Hindlimb muscle (tissue), 1 donor: Measurements from ENCODE around the gene CLTA. TPM values are rescaled to one million over a fixed set of nuclear protein-coding genes. Genes with fewer than 3 reads are reported as not detected.

Experiments used
- DNase-seq: peaks from one replicate; pipeline ENCODE4 v3.0.0-alpha.2; 2013
- polyA plus RNA-seq: library from polyadenylated mRNA; unstranded; fragments of 120-200 nt; gene quantifications from one replicate; pipeline ENCODE4 v1.2.1, GENCODE V29; 2013; ENCODE audit not compliant: insufficient read length

Gene CLTA, protein sequence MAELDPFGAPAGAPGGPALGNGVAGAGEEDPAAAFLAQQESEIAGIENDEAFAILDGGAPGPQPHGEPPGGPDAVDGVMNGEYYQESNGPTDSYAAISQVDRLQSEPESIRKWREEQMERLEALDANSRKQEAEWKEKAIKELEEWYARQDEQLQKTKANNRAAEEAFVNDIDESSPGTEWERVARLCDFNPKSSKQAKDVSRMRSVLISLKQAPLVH
- 112 TPM for polyA plus RNA-seq

DNA sequence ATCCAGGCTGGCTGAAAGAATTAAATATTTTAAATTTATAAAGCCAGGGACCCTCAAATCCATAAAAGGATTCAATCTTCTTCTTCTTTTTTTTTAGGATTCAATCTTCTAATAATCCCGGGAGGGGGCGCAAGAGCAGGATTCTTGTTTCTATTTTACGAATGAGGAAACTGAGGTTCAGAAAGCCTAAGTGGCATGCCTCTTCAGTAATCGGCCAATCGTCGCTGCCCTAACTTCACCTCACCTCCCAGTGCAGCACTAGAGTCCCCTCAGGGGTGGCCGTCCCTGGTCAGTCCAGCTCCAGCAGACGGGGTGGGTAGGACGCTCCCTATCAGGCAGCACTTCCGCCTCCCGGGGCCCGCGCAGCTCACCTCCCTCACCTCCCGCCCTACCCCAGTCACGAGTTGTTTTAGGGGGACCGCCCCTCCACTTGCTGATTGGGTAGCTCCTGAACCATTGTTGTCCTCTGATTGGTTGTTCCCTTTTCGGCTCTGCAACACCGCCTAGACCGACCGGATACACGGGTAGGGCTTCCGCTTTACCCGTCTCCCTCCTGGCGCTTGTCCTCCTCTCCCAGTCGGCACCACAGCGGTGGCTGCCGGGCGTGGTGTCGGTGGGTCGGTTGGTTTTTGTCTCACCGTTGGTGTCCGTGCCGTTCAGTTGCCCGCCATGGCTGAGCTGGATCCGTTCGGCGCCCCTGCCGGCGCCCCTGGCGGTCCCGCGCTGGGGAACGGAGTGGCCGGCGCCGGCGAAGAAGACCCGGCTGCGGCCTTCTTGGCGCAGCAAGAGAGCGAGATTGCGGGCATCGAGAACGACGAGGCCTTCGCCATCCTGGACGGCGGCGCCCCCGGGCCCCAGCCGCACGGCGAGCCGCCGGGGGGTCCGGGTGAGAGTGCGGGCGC lies at the start of gene CLTA:
TSS of gene CLTA (plus strand) at position 534 of the 902 bp plus-strand sequence. CDS start at position 670, 136 bp downstream.
- peak; percentile 97 for DNase-seq

DNA sequence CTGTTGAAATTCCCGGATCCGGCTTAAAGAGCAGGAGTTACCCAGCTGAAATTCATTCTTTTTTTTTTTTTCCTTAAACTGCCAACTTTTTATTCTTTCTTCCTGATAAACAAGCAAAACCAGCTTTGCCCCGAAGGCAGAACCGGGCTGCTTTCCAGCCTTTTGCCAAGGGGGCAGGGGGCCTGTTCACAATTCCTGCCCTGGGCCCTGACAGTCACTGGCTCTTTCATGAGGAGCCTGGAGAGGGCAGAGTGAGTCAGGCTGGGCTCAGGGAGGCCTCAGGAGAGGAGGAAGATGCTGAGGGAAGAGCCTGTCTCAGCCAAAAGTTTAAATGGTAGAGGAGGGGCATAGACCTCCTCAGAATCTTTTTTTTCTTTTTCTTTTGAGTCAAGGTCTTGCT lies 49.4 kb upstream of the CLTA start:
- DNase-seq, result no peak

DNA sequence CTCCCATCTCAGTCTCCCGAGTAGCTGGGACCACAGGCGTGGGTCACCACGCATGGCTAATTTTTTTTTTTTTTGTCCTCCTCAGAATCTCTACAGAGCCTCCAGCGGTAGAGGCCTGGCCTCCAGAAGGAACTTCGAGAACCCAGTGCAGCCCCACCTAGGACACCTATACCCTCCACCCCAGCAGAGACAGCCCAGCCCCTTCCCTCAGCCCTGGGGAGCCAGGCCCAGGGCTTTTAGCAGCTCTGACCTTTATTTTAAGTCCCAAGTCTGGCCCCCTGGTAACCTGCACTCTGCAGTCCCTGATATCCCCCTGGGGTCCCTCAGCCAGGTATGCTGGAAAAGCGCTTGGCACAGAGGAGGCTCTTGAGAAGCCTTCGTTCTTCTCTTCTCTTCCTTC lies 49.0 kb upstream of the CLTA start:
- no peak for DNase-seq

DNA sequence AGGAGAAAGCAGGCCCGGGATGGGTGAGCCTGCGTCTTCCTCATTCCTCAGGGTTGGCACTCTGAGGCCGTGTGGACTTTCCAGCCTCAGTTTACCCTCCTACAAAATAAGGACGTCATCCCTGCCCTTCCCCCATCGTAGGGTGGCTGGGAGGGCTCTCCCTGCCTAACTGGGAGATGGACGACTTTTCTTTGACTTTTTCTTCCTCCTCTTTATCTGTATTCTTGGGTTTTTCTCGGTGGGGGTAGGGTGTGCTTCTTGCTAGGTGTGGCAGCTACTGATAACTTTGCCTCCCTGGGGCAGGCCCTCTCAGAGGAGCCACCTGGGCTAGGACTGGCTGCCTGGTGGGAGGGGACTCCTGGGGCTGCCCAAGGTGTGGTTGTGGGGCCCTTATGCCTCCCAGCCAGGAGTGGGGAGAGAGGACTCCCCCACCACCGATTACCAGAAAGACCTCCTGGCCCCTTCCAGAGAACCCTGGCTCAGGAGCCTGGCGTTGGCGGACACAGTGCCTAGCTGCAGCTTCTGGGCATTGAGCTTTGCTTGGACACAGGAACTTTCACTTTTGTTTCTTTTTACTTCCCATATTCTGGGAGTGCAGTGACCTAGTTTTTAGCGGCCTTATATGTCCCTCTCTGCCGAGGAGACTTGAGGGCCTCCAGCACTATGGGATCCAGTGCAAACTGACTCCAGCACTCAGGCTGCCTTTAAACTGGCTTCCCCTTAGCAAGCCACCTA lies 48.0 kb upstream of the CLTA start:
- DNase-seq, result no peak

DNA sequence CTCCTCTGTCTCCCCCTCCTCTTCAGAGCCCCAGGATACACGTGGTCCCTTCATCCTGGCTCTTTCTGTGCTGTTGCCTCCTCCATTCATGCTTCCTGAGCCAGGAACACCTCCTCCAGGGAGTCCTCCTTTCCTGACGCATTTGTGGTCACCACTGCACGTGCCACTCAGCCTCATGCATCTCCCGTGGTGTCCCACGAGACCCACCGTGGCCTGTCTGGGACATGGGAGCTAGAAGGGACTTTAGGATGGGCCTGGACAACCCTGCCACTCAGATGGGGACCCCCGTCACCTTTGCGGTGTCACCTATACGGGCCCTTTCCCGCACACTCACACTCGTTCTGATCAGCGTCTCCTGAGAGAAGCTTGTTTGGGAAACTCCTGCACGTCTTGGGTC lies 47.5 kb upstream of the CLTA start:
- no peak for DNase-seq

DNA sequence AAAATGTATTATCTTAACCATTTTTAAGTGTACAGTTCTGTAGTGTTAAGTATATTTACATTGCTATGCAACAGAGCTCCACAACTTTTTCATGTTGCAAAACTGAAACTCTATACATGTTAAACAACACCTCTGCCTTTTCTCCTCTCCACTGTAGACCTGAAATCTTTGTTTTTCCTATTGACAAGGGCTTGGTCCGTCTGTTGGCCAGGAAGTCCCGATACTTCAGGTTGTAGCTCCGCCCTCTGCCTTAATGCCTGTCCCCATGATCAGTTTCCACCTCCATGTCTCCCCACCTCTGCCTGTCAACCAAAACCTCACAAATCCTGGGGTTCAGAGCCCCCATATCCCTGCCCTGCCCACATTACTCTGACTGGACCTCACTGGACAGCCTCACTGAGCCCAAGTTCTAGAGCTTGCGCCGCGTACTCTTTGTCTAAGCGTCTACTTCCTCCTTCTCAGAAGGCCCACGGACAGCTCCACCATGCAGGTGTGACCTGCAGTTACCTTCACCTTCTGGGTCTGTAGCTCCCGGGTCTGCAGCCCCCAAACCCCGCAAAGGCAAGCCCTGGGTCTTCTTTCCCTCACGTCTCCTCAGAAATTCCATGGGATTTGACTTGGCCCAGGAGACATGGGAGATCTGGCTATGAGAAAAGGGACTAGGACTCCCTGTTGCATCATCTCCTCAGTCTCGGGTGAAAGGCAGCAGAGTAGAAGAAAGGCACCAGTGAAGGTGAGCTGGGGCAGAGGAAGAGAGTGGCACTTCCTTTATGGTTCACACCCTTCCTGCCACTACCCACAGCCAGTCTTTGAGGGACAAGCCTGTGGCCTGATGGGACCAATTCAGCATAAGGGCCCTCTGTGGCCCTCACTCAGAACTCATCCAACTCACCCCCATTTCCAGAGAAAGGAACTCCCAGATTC lies 46.1 kb upstream of the CLTA start:
- no peak for DNase-seq

DNA sequence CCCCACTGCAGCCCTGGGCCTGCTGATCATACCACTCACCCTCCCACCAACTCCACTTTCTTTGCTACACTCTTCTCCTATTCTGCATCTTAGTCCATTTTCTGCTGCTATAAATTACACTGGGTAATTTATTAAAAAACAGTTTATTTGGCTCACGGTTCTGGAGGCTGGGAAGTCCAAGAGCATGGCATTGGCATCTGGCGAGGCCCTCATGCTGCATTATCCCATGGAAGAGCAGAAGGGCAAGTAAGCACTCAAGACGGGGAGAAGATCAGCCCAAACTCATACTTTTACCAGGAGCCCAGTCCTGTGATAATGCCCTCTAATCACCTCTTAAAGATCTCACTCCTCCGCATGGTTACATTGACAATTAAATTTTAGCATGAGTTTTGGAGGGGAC lies 44.8 kb upstream of the CLTA start:
- DNase-seq, result no peak

DNA sequence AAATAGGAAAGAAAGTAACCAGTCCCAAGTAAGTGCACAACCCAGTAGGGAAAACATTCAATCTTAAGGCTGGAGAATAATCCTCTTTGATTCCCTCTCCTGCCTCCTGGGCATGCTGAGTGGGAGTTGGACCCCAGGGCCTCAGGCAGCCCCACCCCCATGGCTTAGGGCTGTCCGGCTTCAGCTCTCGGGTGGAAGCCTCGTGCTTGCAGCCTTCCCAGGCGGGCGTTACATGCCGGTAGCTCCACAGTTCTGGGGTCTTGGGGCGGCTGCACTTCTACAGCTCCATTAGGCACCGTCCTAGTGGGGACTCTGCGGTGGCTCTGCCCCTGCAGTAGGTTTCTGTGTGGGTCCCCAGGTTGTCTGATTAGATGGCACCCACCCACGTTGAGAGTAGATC lies 44.1 kb upstream of the CLTA start:
- DNase-seq, result no peak

DNA sequence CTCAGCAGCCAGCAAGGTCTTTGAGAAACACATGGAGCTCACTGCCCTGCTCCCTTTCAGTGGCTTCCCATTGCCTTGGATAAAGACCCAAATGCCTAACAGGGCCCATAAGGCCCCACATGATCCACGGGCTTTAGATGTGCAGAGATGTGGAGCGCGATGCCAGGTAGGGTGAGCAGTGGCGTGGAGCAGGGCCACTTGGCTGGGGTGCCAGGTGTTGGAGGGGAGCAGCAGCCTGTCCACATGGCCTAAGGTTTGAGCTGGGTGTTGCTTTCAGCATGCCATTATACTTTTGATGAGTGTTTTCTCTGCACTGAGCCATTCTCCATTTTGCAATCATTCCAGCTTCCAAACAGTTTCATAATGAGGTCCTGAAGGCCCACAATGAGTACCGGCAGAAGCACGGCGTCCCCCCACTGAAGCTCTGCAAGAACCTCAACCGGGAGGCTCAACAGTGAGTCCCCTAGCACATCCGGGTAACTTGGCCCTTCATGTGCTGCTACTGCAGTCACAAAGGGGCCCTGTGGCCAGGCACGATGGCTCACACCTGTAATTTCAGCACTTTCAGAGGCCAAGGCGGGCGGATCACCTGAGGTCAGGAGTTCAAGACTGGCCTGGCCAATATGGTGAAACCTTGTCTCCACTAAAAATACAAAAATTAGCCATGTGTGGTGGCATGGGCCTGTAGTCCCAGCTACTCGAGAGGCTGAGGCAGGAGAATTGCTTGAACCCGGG lies 43.1 kb upstream of the CLTA start:
- DNase-seq, result no peak

DNA sequence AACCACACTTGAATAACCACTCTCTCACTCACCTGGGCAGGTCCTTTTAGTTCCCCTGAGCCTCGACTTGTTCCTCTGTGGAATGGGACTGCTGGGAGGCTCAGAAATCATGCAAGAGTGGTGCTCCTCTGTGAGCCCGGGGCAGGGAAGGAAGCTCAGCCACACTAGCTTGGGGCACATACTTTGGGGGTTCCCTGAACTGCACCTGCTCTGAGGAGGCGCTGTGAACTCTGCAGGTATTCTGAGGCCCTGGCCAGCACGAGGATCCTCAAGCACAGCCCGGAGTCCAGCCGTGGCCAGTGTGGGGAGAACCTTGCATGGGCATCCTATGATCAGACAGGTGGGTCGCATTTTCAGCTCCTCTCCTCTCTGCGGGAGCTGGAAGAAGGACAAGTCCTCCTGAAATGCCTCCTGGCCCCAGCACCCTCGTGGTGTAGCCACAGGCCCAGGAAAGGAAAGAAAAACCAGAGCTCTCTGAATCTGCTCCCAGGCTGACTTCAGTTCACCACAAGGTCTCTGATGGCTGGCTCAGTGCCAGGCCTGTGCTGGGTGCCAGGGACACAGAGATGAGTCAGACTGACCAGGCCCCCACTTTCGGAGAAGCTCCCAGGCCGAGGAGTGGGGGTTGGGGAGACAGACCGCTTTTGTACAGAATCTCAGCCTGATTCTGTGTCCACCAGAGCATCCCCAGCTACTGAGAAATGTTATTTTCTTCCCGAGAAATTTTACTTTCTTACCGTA lies 42.2 kb upstream of the CLTA start:
- DNase-seq, result peak; percentile 89

DNA sequence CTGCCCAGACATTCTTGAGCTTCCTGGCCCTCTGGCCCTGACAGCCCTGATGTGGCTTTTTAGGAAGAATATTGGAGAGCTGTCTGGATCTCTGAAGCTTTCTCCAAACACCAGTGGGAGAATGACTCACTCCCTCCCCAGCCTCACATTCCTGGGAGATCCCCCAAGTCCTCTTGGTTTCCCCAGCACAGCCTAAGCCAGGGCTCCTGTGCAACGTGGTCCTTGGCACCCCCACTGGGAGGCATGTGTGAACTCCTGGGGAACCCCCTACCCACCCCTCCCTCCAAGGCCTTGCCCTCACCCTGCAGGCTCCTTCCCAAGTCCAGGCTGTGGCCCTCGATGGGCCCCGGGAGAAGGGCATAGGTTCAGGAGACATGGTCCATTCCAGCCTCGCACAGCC lies 41.5 kb upstream of the CLTA start:
- DNase-seq, result no peak

DNA sequence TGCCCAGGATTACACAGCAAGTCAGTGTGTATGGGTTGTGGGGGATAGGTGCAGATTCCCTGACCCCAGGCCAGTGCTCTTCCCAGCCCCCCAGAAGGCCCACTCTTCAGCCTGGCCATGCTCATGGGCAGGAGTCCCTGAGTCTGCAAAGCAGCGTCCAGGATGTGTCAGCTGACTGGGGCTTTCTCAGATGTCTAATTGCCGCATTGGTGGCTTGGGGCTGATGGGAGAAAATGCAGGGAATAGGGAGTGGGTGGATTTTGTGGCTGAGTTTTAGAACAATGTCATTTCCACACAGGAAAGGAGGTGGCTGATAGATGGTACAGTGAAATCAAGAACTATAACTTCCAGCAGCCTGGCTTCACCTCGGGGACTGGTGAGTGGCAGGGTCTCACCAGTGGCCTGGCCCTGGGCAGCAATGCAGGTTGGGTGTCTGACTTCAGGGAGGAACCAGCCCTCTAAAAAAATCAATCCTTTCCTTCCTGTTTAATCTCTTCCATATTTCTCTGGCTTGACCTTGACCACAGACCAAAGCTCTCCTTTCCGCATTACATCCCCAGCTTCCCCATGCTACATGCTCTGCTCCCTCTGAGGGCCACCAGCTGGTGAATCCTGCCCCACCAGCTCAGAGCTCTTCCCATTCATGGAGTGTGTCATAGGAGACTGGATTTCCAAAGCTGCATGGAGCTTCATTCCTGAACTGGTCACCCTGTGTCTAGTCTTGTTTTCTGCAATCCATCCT lies 40.0 kb upstream of the CLTA start:
- no peak for DNase-seq

DNA sequence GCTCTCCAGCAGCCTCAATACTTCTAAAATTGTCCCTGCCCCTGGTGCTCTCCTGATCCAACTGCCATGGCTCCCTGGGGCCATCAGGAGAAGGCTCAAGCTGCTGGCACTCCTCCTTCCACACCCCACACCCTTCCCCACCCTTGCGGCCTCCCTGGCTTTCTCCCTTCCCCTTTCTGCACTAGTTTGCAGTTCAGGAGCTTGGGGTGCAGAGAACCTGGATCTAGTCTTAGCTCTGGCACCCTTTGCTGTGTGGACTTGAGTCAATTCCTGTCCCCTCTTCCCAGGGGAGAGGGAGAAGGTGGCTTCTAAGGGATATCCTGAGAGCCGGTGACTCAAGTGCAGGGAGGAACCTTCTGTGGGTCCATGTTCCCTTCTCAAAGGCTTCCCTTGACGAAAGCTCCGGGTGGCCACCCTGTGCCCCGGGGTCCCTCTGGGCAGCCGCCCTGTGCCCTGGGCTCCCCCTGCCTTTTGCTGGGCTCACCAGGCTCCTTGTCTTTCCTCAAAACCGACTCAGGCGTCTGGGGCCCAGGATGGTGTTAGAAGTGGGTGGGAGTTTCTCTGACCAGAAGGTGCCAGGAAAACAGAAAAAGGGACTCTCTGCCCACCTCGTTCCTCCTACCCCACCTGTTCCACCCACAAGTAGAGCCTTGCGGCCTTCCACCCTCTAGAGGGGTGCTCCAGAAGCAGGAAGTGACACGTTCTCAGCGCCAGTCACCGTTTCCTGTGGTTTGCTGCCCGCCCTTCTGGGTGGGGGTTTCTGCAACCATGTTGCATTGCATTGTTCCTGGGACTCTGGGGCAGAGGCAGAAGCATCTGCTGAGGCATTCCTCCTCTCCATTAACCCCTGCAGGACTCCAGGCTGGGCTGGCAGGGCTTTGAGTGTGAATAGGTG lies 39.2 kb upstream of the CLTA start:
- DNase-seq, result no peak

DNA sequence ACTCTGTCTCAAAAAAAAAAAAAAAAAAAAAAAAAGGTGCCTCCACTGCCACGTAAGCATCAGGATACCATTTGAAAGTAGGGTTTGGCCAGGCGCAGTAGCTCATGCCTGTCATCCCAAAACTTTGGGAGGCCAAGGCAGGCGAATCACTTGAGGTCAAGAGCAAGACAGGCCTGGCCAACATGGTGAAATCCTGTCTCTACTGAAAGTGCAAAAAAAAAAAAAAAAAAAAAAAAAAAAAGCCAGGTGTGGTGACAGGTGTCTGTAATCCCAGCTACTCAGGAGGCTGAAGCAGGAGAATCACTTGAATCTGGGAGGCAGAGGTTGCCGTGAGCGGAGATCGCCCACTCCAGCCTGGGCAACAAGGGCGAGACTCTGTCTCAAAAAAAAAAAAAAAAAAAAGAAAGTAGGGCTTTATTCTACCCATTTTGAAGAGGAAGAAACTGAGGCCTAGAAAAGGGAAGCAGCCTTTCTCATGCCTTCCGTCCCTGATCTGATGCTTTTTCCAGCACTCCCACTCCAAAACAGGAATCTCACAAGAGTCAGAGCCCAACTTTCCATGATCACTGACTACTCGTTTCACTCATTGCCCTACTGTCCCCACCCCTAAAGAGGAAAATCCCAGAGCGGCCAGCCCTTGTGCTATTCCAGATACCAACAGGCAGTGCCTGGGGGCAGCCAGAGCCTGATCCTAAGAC lies 37.8 kb upstream of the CLTA start:
- DNase-seq, result no peak

DNA sequence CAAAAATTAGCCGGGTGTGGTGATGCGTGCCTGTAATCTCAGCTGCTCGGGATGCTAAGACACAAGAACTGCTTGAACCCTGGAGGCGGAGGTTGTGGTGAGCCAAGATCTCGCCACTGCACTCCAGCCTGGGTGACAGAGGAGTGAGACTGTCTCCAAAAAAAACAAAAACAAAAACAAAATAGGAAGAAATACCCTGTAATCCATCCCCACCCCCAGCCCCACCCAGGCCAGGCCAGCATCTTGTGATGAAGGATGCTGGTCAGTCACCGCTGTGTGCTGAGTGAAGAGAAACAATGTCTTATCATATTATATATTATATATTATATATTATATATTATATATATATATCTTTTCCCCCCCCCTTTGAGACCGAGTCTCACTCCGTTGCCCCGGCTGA lies 37.0 kb upstream of the CLTA start:
- no peak for DNase-seq

DNA sequence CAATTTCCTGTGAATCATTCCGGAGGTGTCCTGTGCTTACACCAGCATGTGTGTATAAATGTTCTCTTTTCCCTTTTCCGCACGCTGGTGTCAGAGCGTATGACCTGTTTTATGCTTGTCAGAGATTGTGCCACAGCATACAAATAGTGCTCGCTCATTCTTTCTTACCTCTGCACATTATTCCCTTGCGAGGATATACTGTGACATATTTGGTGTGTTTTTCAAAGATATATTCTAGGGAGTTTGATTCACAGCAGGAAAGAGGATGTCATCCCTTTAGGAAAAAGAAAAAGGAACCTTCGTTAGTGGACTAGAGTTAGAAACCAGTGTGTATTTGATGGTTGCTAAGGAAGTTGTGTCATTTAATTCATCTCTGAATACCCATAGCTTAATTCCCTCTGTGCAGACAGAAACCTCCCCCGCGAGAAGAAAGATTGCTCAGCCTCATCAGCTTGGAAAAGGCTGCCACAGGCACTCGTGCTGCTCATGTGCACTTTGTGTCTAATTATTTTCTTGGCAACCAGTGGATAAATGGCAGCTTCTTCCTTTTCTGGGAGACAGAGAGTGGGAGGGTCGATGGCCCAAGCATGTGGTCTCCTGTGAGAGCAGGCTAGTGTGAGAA lies 36.3 kb upstream of the CLTA start:
- DNase-seq, result peak; percentile 64

DNA sequence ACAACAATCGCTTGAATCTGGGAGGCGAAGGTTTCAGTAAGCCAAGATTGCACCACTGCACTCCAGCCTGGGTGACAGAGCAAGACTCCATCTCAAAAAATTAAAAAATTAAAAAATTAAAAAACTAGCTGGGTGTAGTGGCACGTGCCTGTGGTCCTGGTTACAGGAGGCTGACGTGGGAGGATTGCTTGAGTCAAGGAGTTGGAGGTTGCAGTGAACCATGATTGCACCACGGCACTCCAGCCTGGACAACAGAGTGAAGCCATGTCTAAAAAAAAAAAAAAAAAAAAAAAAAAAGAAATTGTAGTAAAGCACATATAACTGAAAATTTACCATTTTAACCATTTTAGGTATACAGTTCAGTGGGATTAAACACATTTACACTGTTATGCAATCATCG lies 34.6 kb upstream of the CLTA start:
- DNase-seq, result no peak

DNA sequence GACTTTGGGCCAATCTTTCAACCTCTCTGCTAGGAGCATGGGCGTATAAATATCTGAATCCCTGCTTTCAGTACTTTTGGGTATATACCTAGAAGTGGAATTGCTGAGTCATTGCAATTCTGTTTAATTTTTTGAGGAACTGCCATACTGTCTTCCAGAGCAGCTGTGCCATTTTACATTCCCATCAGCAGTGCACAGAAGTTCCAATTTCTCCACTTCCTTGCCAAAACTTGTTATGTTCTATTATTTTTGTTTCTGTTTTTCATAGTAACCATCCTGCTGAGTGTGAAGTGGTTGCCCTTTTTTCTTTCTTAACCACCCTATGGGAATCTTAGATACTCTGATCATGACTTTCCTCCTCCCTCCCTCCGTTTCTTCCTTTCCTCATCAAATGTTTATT lies 32.6 kb upstream of the CLTA start:
- no peak for DNase-seq
